HFFc6 (cell line): ENCODE measurements around the gene RAPH1. TPM values are rescaled to one million over a fixed set of nuclear protein-coding genes. Genes with fewer than 3 reads are reported as not detected.

Experiments
- DNase-seq: peaks from one replicate; pipeline ENCODE4 v3.0.0-alpha.2; 2018
- H3K27ac Mint-ChIP-seq: 2 replicates; pipeline ENCODE4 v1.8.0; 2020; ENCODE audit warnings: mild to moderate bottlenecking, mixed read lengths
- H3K27me3 Mint-ChIP-seq: 2 replicates; pipeline ENCODE4 v1.8.0; 2021; ENCODE audit warnings: mild to moderate bottlenecking, moderate library complexity, mixed read lengths; ENCODE audit not compliant: insufficient read depth
- H3K36me3 Mint-ChIP-seq: 2 replicates; pipeline ENCODE4 v1.8.0; 2021; ENCODE audit warnings: low read depth, mixed read lengths
- H3K4me1 Mint-ChIP-seq: 2 replicates; pipeline ENCODE4 v1.8.0; 2020; ENCODE audit warnings: low read depth, mixed read lengths
- H3K4me3 Mint-ChIP-seq: 2 replicates; pipeline ENCODE4 v1.8.0; 2020; ENCODE audit warnings: mild to moderate bottlenecking, moderate library complexity, mixed read lengths
- H3K9me3 Mint-ChIP-seq: 2 replicates; pipeline ENCODE4 v1.8.0; 2020; ENCODE audit warnings: mild to moderate bottlenecking, mixed read lengths
- total RNA-seq, 6 experiments: library from RNA; stranded (reverse); fragmentation: NEBNext Ultra II Directional; extraction: Animal tissue kit (Norgen Biotek cat#: 25700); gene quantifications; 2 replicates in 1 of 6; 3 replicates in 5 of 6; pipeline ENCODE4 v1.2.3, GENCODE V29; 2021
- TF ChIP-seq, protein P1 (sequence below): fragments of 200-600 bp; sonication (generic); IDR thresholded peaks from 2 replicates; pipeline ENCODE4 v1.5.0; 2021; ENCODE audit warnings: antibody characterized with exemption, mild to moderate bottlenecking

The RAPH1 gene
- total RNA-seq, 6 experiments from 2014 or later, result 40.9 to 49.5 (median 46.9) TPM

DNA sequence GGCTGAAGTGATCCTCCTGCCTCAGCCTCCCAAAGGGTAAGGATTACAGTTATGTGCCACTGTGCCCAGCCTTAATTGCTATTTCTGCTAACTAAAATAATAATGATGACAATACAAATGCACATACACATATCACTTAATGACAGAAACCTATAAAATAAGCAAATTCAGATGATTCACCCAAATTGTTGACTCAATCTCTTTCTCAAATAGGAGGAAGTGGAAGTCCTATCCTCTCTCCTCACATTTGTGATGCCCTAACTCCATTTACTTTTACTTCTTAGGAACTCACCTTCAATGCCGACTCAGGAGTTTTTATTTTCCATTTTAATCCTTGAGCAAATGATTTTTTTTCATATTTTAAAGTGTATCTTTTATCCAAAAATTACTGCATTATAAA is 24.5 kb upstream of the RAPH1 start:
- no peaks in the 10 kb centered on the region for H3K36me3 Mint-ChIP-seq

GRCh38 chr2:203553784-203554183 is 18.7 kb upstream of the RAPH1 start:
- peaks cover 6% of the 10 kb centered on the region for H3K4me1 Mint-ChIP-seq
- no peak for DNase-seq
- no peak overlapping the region for H3K4me3 Mint-ChIP-seq
- TF ChIP-seq, protein P1, sequence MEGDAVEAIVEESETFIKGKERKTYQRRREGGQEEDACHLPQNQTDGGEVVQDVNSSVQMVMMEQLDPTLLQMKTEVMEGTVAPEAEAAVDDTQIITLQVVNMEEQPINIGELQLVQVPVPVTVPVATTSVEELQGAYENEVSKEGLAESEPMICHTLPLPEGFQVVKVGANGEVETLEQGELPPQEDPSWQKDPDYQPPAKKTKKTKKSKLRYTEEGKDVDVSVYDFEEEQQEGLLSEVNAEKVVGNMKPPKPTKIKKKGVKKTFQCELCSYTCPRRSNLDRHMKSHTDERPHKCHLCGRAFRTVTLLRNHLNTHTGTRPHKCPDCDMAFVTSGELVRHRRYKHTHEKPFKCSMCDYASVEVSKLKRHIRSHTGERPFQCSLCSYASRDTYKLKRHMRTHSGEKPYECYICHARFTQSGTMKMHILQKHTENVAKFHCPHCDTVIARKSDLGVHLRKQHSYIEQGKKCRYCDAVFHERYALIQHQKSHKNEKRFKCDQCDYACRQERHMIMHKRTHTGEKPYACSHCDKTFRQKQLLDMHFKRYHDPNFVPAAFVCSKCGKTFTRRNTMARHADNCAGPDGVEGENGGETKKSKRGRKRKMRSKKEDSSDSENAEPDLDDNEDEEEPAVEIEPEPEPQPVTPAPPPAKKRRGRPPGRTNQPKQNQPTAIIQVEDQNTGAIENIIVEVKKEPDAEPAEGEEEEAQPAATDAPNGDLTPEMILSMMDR, result no peak
- no peaks in the 10 kb centered on the region for H3K9me3 Mint-ChIP-seq
- peaks cover 3% of the 10 kb centered on the region; the same call in 1 of the 2 replicates for H3K27me3 Mint-ChIP-seq
- no peaks in the 10 kb centered on the region for H3K36me3 Mint-ChIP-seq
- no peak overlapping the region for H3K27ac Mint-ChIP-seq

More for the DNA sequence above, 24.5 kb upstream of the RAPH1 start:
- no peak for DNase-seq
- peaks cover 7% of the 10 kb centered on the region; the same call in 1 of the 2 replicates for H3K4me1 Mint-ChIP-seq
- no peak overlapping the region for H3K4me3 Mint-ChIP-seq
- H3K27me3 Mint-ChIP-seq, result peaks cover 3% of the 10 kb centered on the region
- TF ChIP-seq, protein P1, result no peak
- no peak overlapping the region for H3K27ac Mint-ChIP-seq
- no peaks in the 10 kb centered on the region for H3K9me3 Mint-ChIP-seq

DNA sequence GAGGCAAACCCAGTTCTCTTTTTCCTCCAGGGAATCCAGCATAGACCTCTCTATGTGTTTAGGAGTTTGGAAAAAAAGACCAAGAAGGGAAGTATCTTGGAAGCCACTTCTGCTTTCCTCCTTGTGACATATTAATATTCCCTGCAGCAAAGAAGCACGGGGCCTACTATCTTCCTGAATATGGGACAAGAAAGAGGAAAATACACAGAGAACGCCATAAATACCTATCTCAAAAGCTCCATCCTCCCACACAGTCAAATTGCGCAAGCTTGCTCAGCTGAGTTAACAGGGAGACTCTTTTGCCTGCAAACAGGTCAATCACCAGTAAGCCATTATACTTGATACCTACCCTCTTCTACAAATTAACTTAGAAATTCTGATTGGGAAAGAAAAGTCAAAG is 16.7 kb upstream of the RAPH1 start:
- no peak overlapping the region for H3K4me3 Mint-ChIP-seq
- no peaks in the 10 kb centered on the region for H3K36me3 Mint-ChIP-seq
- no peak for DNase-seq
- H3K4me1 Mint-ChIP-seq, result peaks cover 6% of the 10 kb centered on the region
- H3K27me3 Mint-ChIP-seq, result peaks cover 3% of the 10 kb centered on the region; the same call in 1 of the 2 replicates
- H3K27ac Mint-ChIP-seq, result no peak overlapping the region
- no peaks in the 10 kb centered on the region for H3K9me3 Mint-ChIP-seq
- TF ChIP-seq, protein P1, result no peak

- Mint-ChIP-seq H3K36me3 (no peaks in the 10 kb centered on the region), H3K27me3 (no peaks in the 10 kb centered on the region; the same call in 1 of the 2 replicates), H3K9me3 (no peaks in the 10 kb centered on the region), H3K4me3 (no peak overlapping the region), H3K27ac (no peak overlapping the region), H3K4me1 (peaks cover 6% of the 10 kb centered on the region)
- TF ChIP-seq, protein P1, result no peak
- DNase-seq, result no peak
Observed at GRCh38 chr2:203550266-203550665, 15.2 kb upstream of the RAPH1 start.

- H3K27ac Mint-ChIP-seq, result no peak overlapping the region
- H3K27me3 Mint-ChIP-seq, result no peaks in the 10 kb centered on the region; the same call in 1 of the 2 replicates
- no peak for DNase-seq
- H3K4me1 Mint-ChIP-seq, result peaks cover 6% of the 10 kb centered on the region
- H3K36me3 Mint-ChIP-seq, result no peaks in the 10 kb centered on the region
- H3K4me3 Mint-ChIP-seq, result no peak overlapping the region
- no peaks in the 10 kb centered on the region for H3K9me3 Mint-ChIP-seq
- TF ChIP-seq, protein P1, result no peak
Observed at GRCh38 chr2:203549406-203549805, 14.3 kb upstream of the RAPH1 start.

DNA sequence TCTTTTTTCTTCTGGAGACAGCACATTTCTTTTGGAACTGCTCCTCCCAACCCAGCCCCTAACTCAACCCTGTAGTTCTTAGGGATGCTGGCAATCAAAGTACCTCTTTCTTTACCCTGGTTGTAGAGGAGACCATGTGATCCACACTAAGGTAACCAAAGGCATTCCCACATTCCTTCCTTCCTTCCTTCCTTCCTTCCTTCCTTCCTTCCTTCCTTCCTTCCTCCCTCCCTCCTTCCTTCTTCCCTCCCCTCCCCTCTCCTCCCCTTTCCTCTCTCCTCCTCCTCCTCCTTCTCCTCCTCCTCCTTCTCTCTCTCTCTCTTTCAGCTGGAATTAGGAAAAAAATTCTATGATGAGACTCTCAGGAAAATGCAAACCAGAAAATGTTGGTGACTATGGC is 13.8 kb upstream of the RAPH1 start:
- TF ChIP-seq, protein P1, result no peak
- Mint-ChIP-seq H3K27me3 (no peaks in the 10 kb centered on the region; the same call in 1 of the 2 replicates), H3K4me3 (no peak overlapping the region), H3K27ac (no peak overlapping the region), H3K4me1 (peaks cover 6% of the 10 kb centered on the region), H3K9me3 (no peaks in the 10 kb centered on the region), H3K36me3 (no peaks in the 10 kb centered on the region)
- DNase-seq, result no peak
